Loucy (cell line): ENCODE results near the gene CABP4.

ENCODE experiments used
- H2AFZ ChIP-seq: fragments of 200-600 bp; sonication (generic); 2 replicates; pipeline ENCODE4 v1.6.0; 2016; ENCODE audit warnings: antibody characterized with exemption, mild to moderate bottlenecking, low read length, moderate library complexity
- H3F3A ChIP-seq: fragments of 200-600 bp; 2 replicates; pipeline ENCODE4 v1.6.0; 2016; ENCODE audit warnings: antibody characterized with exemption, low read depth, mild to moderate bottlenecking
- H3K27me3 ChIP-seq: fragments of 200-600 bp; sonication (generic); 2 replicates; pipeline ENCODE4 v1.6.1; 2014; ENCODE audit warnings: low read length, mild to moderate bottlenecking; ENCODE audit not compliant: insufficient read depth, poor library complexity, severe bottlenecking
- H3K36me3 ChIP-seq: fragments of 200-600 bp; sonication (generic); 2 replicates; pipeline ENCODE4 v1.6.1; 2016; ENCODE audit warnings: low read length; ENCODE audit not compliant: insufficient read depth
- H3K4me1 ChIP-seq: fragments of 200-600 bp; sonication (generic); 2 replicates; pipeline ENCODE4 v1.5.1; 2014; ENCODE audit warnings: low read length, mild to moderate bottlenecking; ENCODE audit not compliant: insufficient read depth, poor library complexity, severe bottlenecking
- H3K4me2 ChIP-seq: fragments of 200-600 bp; sonication (generic); 2 replicates; pipeline ENCODE4 v1.6.0; 2014; ENCODE audit warnings: antibody characterized with exemption, low read length, low read depth, mild to moderate bottlenecking; ENCODE audit not compliant: poor library complexity, severe bottlenecking
- H3K4me3 ChIP-seq: fragments of 200-600 bp; sonication (generic); 2 replicates; pipeline ENCODE4 v1.5.1; 2014; ENCODE audit warnings: low read length, mild to moderate bottlenecking, mixed read lengths; ENCODE audit not compliant: poor library complexity, severe bottlenecking
- H3K79me2 ChIP-seq: fragments of 200-600 bp; sonication (generic); 2 replicates; pipeline ENCODE4 v1.6.1; 2014; ENCODE audit warnings: low read length; ENCODE audit not compliant: insufficient read depth
- H3K9ac ChIP-seq: fragments of 200-600 bp; sonication (generic); 2 replicates; pipeline ENCODE4 v1.6.0; 2014; ENCODE audit warnings: mild to moderate bottlenecking, low read depth, low read length, moderate library complexity; ENCODE audit not compliant: poor library complexity, severe bottlenecking
- H3K9me2 ChIP-seq: fragments of 200-600 bp; sonication (generic); replicated peaks from 2 replicates; pipeline ENCODE4 v1.6.1; 2016; ENCODE audit warnings: low read depth, low read length, mixed read lengths
- H3K9me3 ChIP-seq: fragments of 200-600 bp; sonication (generic); 2 replicates; pipeline ENCODE4 v1.6.1; 2014; ENCODE audit warnings: mild to moderate bottlenecking, antibody characterized with exemption, low read length, low read depth; ENCODE audit not compliant: insufficient read depth
- H4K20me1 ChIP-seq: fragments of 200-600 bp; sonication (generic); 2 replicates; pipeline ENCODE4 v1.6.0; 2014; ENCODE audit warnings: antibody characterized with exemption, low read length, mild to moderate bottlenecking; ENCODE audit not compliant: insufficient read depth, poor library complexity, severe bottlenecking
- EZH2phosphoT487 ChIP-seq: fragments of 200-600 bp; IDR thresholded peaks from 2 replicates; pipeline ENCODE4 v1.6.1; 2018; ENCODE audit warnings: antibody characterized with exemption, mild to moderate bottlenecking, moderate library complexity, borderline replicate concordance
- TF ChIP-seq, protein P1 (sequence below): fragments of 200-600 bp; sonication (generic); conservative IDR thresholded peaks from 2 replicates; pipeline ENCODE4 v1.5.1; 2014; ENCODE audit warnings: mild to moderate bottlenecking, antibody characterized with exemption, low read length

Gene CABP4

GRCh38 chr11:67466962-67467771 is 12.0 kb downstream of the CABP4 start:
- Histone ChIP-seq H2AFZ (no peak overlapping the region), H3K36me3 (no peaks in the 10 kb centered on the region), H3K4me2 (peak overlapping the region; percentile 97), H3K79me2 (peaks cover 41% of the 10 kb centered on the region), H4K20me1 (no peaks in the 10 kb centered on the region), H3K27me3 (no peaks in the 10 kb centered on the region), H3K9me2 (no peaks in the 10 kb centered on the region), H3K9ac (peak overlapping the region; percentile 96), H3F3A (peaks cover 4% of the 10 kb centered on the region; the same call in 1 of the 2 replicates), H3K4me3 (peak overlapping the region; percentile 97), H3K9me3 (no peaks in the 10 kb centered on the region), H3K4me1 (peaks cover 47% of the 10 kb centered on the region)
- TF ChIP-seq, protein P1, sequence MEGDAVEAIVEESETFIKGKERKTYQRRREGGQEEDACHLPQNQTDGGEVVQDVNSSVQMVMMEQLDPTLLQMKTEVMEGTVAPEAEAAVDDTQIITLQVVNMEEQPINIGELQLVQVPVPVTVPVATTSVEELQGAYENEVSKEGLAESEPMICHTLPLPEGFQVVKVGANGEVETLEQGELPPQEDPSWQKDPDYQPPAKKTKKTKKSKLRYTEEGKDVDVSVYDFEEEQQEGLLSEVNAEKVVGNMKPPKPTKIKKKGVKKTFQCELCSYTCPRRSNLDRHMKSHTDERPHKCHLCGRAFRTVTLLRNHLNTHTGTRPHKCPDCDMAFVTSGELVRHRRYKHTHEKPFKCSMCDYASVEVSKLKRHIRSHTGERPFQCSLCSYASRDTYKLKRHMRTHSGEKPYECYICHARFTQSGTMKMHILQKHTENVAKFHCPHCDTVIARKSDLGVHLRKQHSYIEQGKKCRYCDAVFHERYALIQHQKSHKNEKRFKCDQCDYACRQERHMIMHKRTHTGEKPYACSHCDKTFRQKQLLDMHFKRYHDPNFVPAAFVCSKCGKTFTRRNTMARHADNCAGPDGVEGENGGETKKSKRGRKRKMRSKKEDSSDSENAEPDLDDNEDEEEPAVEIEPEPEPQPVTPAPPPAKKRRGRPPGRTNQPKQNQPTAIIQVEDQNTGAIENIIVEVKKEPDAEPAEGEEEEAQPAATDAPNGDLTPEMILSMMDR, result no peak
- TF ChIP-seq EZH2phosphoT487, result no peak

DNA sequence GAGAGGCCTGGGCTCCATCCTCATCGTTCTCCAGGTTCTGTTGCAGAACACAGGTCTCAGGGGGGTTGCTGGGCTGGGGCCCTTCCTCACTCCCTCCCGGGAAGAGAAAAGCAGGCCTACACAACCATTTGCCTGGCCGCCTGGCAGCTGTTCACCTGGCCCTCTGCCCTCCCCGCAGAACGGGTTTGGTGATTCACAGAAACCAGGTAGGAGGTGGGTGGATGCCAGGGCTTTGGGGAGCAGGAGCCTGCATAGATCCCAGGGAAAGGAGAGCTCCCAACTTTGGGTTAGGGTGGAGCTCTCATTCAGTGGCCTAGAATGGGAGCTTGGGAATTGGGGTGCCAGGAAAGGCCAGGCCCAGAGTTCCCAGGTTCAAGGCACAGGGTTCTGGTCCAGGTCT is 12.9 kb downstream of the CABP4 start:
- no peaks in the 10 kb centered on the region for H3K27me3 ChIP-seq
- no peak for TF ChIP-seq EZH2phosphoT487
- TF ChIP-seq, protein P1, result no peak
- H3K9me3 ChIP-seq, result no peaks in the 10 kb centered on the region
- H4K20me1 ChIP-seq, result no peaks in the 10 kb centered on the region
- no peak overlapping the region for H2AFZ ChIP-seq
- no peaks in the 10 kb centered on the region for H3K36me3 ChIP-seq
- peaks cover 47% of the 10 kb centered on the region for H3K4me1 ChIP-seq
- peaks cover 4% of the 10 kb centered on the region; the same call in 1 of the 2 replicates for H3F3A ChIP-seq
- peak overlapping the region; percentile 96 for H3K9ac ChIP-seq
- H3K9me2 ChIP-seq, result no peaks in the 10 kb centered on the region
- peak overlapping the region; percentile 97 for H3K4me2 ChIP-seq
- peaks cover 41% of the 10 kb centered on the region for H3K79me2 ChIP-seq
- H3K4me3 ChIP-seq, result peak overlapping the region; percentile 97

GRCh38 chr11:67468456-67468758 is 13.3 kb downstream of the CABP4 start:
- Histone ChIP-seq H4K20me1 (no peaks in the 10 kb centered on the region), H3K4me3 (peak overlapping the region; percentile 97), H3K9me2 (no peaks in the 10 kb centered on the region), H3K27me3 (no peaks in the 10 kb centered on the region), H3K36me3 (no peaks in the 10 kb centered on the region), H3K4me1 (peaks cover 47% of the 10 kb centered on the region), H3F3A (peaks cover 4% of the 10 kb centered on the region; the same call in 1 of the 2 replicates), H3K9ac (peak overlapping the region; percentile 96), H3K9me3 (no peaks in the 10 kb centered on the region), H3K79me2 (peaks cover 41% of the 10 kb centered on the region), H2AFZ (no peak overlapping the region; the same call in 1 of the 2 replicates), H3K4me2 (peak overlapping the region; percentile 97)
- TF ChIP-seq, protein P1, result no peak
- TF ChIP-seq EZH2phosphoT487, result no peak
